CD4-positive, alpha-beta memory T cell (primary cell): Measurements from ENCODE around the gene PRKAB1. TPM values are rescaled to one million over a fixed set of nuclear protein-coding genes. Genes with fewer than 3 reads are reported as not detected.
A peak's percentile ranks its signal among the peaks of the same experiment; 100 is the strongest.

Experiments used
- CTCF ChIA-PET: fragments of 350-600 bp; sonication (Branson Sonifier 250); formaldehyde crosslinking; loops from one replicate; lab custom pipeline; 2021; ENCODE audit warnings: inconsistent platforms; ENCODE audit not compliant: partially characterized antibody; lab: Charles Lee
- POLR2A ChIA-PET: fragments of 350-600 bp; sonication (Branson Sonifier 250); formaldehyde crosslinking; loops from one replicate; lab custom pipeline; 2021; ENCODE audit not compliant: partially characterized antibody; lab: Charles Lee
- DNase-seq, 5 donors: peaks; one replicate each; pipeline versions ENCODE4 v3.0.0 to v3.0.0-alpha.2; 2020 to 2022; ENCODE audit warnings: mixed read lengths in 1 of 5
- H3K27ac ChIP-seq: one replicate; pipeline ENCODE4 v1.7.0; 2013; ENCODE audit warnings: low read depth, low read length
- H3K27me3 ChIP-seq: 2 replicates; pipeline ENCODE4 v1.7.0; 2013; ENCODE audit warnings: mild to moderate bottlenecking, low read length, moderate library complexity; ENCODE audit not compliant: insufficient read depth
- H3K36me3 ChIP-seq: 2 replicates; pipeline ENCODE4 v1.7.0; 2013; ENCODE audit warnings: mild to moderate bottlenecking, low read length, moderate library complexity; ENCODE audit not compliant: insufficient read depth
- H3K4me1 ChIP-seq: 2 replicates; pipeline ENCODE4 v1.7.0; 2013; ENCODE audit warnings: mild to moderate bottlenecking, low read length, moderate library complexity; ENCODE audit not compliant: insufficient read depth
- H3K4me3 ChIP-seq, 2 donors: one replicate each; pipeline ENCODE4 v1.7.0; 2013; ENCODE audit warnings: low read length in 2 of 2, mild to moderate bottlenecking in 1 of 2
- H3K9me3 ChIP-seq, 2 donors: one replicate each; pipeline ENCODE4 v1.7.0; 2013; ENCODE audit warnings: low read length in 2 of 2, control low read depth in 1 of 2; ENCODE audit not compliant: control insufficient read depth in 1 of 2
- H3K27ac Mint-ChIP-seq, 7 donors: one replicate each; pipeline ENCODE4 v1.8.0; 2020 to 2021; ENCODE audit warnings: mixed read lengths in 7 of 7, mild to moderate bottlenecking in 6 of 7, inconsistent platforms in 3 of 7, moderate library complexity in 3 of 7
- H3K27me3 Mint-ChIP-seq, 2 donors: one replicate each; pipeline ENCODE4 v1.8.0; 2020 to 2021; ENCODE audit warnings: mixed read lengths in 2 of 2
- H3K36me3 Mint-ChIP-seq, 2 donors: one replicate each; pipeline ENCODE4 v1.8.0; 2020 to 2021; ENCODE audit warnings: mixed read lengths in 2 of 2, inconsistent platforms in 1 of 2, mild to moderate bottlenecking in 1 of 2
- H3K4me1 Mint-ChIP-seq, 4 donors: one replicate each; pipeline ENCODE4 v1.8.0; 2020 to 2021; ENCODE audit warnings: mixed read lengths in 4 of 4, mild to moderate bottlenecking in 1 of 4
- H3K4me3 Mint-ChIP-seq, 8 donors: one replicate each; pipeline ENCODE4 v1.8.0; 2020 to 2021; ENCODE audit warnings: mixed read lengths in 8 of 8, mild to moderate bottlenecking in 7 of 8, moderate library complexity in 6 of 8, inconsistent platforms in 3 of 8
- H3K9me3 Mint-ChIP-seq, 8 donors: one replicate each; pipeline ENCODE4 v1.8.0; 2020 to 2021; ENCODE audit warnings: mixed read lengths in 8 of 8, mild to moderate bottlenecking in 5 of 8, inconsistent platforms in 3 of 8, moderate library complexity in 1 of 8
- intact Hi-C: fragments of 100-400 bp; cut with micrococcal nuclease; formaldehyde crosslinking; loops from one replicate; pipeline ENCODE4 v1.15.1; 2023
- polyA plus RNA-seq, 2 donors: library from polyadenylated mRNA; unstranded; fragments of 300-500 nt; fragmentation: Illumina TruSeq; gene quantifications; one replicate each; pipeline ENCODE4 v1.2.3, GENCODE V29; 2021
- total RNA-seq, 2 experiments: library from RNA; stranded (reverse); gene quantifications; one replicate each; pipeline ENCODE4 v1.2.3, GENCODE V29; 2021

The PRKAB1 gene
- total and polyA plus RNA-seq, 4 experiments from 2014 or later = 41.7 to 59.3 (median 45.5) TPM

DNA sequence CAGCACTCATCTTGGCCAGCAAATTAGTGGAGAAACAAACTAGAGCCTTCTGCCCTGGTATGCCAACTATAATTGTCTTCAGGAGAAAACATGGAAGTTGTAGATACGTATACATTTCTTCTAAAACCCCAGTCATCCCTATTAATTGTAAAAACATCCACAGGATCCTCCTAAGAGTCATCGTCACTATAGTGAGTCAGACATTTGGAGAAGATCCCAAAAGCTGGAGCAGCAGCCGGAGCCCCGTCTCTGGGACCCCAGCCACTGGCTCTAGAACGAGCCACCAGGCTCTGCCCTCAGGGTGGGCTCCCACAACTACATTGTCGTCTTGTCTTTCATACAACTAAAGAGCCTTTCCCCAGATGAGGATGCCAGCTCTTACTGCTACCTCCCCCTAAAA is 15.5 kb downstream of the PRKAB1 start:
- Histone ChIP-seq H3K27ac (no peak overlapping the region), H3K27me3 (no peaks in the 10 kb centered on the region), H3K4me1 (peaks cover 8% of the 10 kb centered on the region), H3K4me3 (no peak overlapping the region), H3K9me3 (no peaks in the 10 kb centered on the region), H3K36me3 (peaks cover 34% of the 10 kb centered on the region)
- H3K27me3 Mint-ChIP-seq = no peaks in the 10 kb centered on the region
- peaks cover 6 to 11% (median 9%) of the 10 kb centered on the region in 4 donors for H3K4me1 Mint-ChIP-seq
- ChIA-PET POLR2A (no interaction called here), CTCF (no interaction called here)
- H3K4me3 Mint-ChIP-seq = no peak overlapping the region
- H3K9me3 Mint-ChIP-seq = no peaks in the 10 kb centered on the region
- no peak for DNase-seq
- intact Hi-C loops = no loop called here
- peak overlapping the region in 1 of 7 donors; percentile 54 for H3K27ac Mint-ChIP-seq
- peaks cover 22 to 28% of the 10 kb centered on the region in 2 donors for H3K36me3 Mint-ChIP-seq

DNA sequence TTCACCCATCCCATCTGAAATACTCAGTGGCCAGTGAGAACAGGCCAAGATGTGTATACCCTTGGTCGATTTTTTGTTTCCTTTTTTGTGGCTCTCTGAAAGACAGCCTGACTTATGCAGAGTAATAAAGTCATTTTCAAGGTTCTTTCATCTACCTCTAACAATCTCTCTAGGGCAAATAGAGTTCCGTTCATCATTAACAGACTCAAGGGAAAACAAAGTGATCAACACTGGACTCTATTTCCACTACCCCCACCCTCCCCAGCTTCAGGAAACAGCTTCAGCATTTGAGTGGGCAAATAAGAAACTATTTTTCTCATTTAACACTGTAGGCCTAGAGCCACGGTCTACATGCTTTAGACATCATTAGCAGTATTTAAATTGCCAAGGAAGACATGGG is 15.9 kb downstream of the PRKAB1 start:
- Mint-ChIP-seq H3K27ac (no peak overlapping the region), H3K4me3 (no peak overlapping the region), H3K27me3 (no peaks in the 10 kb centered on the region), H3K4me1 (peaks cover 6 to 11% (median 9%) of the 10 kb centered on the region in 4 donors), H3K9me3 (no peaks in the 10 kb centered on the region), H3K36me3 (peaks cover 20 to 24% of the 10 kb centered on the region in 2 donors)
- H3K27ac ChIP-seq = no peak overlapping the region
- ChIA-PET CTCF (no interaction called here), POLR2A (no interaction called here)
- peaks cover 30% of the 10 kb centered on the region for H3K36me3 ChIP-seq
- intact Hi-C loops = no loop called here
- peaks cover 8% of the 10 kb centered on the region for H3K4me1 ChIP-seq
- no peak overlapping the region for H3K4me3 ChIP-seq
- no peaks in the 10 kb centered on the region for H3K9me3 ChIP-seq
- DNase-seq = no peak
- H3K27me3 ChIP-seq = no peaks in the 10 kb centered on the region

DNA sequence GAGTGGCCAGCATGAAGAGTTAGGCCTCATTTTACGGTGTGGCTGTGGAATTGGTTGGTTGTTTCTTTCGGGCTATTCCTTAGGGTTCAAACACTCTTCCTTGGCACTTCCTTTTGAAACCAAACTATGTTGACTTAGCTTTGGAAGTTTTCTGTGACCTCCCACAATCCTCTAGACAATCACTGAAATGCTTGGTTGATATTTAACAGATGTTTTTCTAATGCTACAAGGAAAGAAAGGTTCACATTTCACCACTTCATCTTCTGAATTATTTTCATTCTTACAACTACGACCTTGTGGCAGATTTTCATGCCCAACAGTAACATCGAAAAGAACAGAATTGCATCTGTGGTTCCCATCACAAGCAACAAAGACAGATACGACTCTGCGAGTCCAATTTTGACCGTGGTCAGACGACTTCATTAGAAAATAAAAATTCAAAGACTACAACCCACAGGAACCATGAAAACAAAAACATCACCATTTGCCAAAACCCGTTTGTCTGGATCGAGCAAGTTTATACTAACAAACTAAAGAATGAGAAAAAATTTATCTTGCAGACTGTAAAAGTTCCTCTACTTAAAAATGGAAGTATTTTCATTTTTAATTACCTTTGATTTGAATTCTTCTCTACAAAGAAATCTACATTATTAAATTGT is 16.9 kb downstream of the PRKAB1 start:
- Histone ChIP-seq H3K9me3 (no peaks in the 10 kb centered on the region), H3K4me1 (peaks cover 8% of the 10 kb centered on the region), H3K4me3 (no peak overlapping the region), H3K27ac (no peak overlapping the region), H3K36me3 (peaks cover 20% of the 10 kb centered on the region), H3K27me3 (no peaks in the 10 kb centered on the region)
- intact Hi-C loops = no loop called here
- Mint-ChIP-seq H3K27ac (no peak overlapping the region), H3K4me1 (peaks cover 6 to 11% (median 9%) of the 10 kb centered on the region in 4 donors), H3K9me3 (no peaks in the 10 kb centered on the region), H3K4me3 (no peak overlapping the region), H3K36me3 (peaks cover 12 to 15% of the 10 kb centered on the region in 2 donors), H3K27me3 (no peaks in the 10 kb centered on the region)
- no peak for DNase-seq
- ChIA-PET CTCF (no interaction called here), POLR2A (no interaction called here)

DNA sequence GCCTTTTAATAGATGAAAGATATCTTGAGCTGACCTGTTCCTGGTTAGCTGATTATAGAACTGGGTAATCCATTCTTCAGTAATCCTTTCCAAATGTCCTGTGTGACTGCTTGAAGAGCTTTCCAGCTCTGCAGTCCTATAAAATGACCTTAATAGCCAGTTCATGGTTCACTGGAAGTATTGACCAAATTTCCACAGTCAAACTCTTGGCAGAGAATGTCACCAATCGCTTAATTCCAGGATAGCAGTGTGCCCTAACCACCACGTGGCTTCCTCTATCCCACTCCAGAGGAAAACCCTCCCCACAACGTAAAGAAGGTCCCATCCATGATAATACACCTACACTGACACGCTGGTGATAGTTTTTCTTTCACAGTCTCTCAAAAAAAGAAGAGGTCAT is 17.4 kb downstream of the PRKAB1 start:
- ChIA-PET CTCF (no interaction called here), POLR2A (no interaction called here)
- Histone ChIP-seq H3K9me3 (no peaks in the 10 kb centered on the region), H3K27me3 (no peaks in the 10 kb centered on the region), H3K4me1 (peaks cover 8% of the 10 kb centered on the region), H3K27ac (no peak overlapping the region), H3K4me3 (no peak overlapping the region), H3K36me3 (peaks cover 14% of the 10 kb centered on the region)
- H3K27me3 Mint-ChIP-seq = no peaks in the 10 kb centered on the region
- no peak for DNase-seq
- H3K4me3 Mint-ChIP-seq = no peak overlapping the region
- no peak overlapping the region for H3K27ac Mint-ChIP-seq
- intact Hi-C loops = no loop called here
- no peaks in the 10 kb centered on the region for H3K9me3 Mint-ChIP-seq
- H3K36me3 Mint-ChIP-seq = peaks cover 8 to 10% of the 10 kb centered on the region in 2 donors
- H3K4me1 Mint-ChIP-seq = peaks cover 6 to 11% (median 9%) of the 10 kb centered on the region in 4 donors

DNA sequence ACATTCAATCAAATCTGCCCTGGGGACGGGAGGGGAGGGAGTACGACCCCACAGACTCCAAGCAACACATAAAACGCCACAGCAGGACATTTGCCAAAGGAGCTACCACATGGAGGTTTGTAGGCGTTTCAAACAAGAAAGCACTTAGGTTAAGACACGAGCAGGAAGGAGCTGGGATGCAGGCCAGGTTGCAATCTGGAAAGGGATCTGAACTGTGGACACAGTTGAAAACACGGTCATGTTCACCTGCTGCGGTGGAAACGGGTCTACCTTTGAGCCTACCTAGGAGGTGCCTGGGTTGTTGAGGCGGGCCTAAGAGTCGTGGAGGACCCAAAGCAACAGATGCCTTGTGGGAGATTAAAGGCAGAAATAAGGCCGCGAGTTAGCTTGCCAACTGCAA is 18.4 kb downstream of the PRKAB1 start:
- Histone ChIP-seq H3K4me3 (no peak overlapping the region), H3K9me3 (no peaks in the 10 kb centered on the region), H3K36me3 (peaks cover 5% of the 10 kb centered on the region), H3K27me3 (no peaks in the 10 kb centered on the region), H3K27ac (no peak overlapping the region), H3K4me1 (peaks cover 8% of the 10 kb centered on the region)
- no peak overlapping the region for H3K27ac Mint-ChIP-seq
- POLR2A ChIA-PET = no interaction called here
- H3K4me1 Mint-ChIP-seq = peaks cover 6 to 11% (median 9%) of the 10 kb centered on the region in 4 donors
- H3K9me3 Mint-ChIP-seq = no peaks in the 10 kb centered on the region
- CTCF ChIA-PET = no interaction called here
- intact Hi-C loops = no loop called here
- H3K4me3 Mint-ChIP-seq = no peak overlapping the region
- no peaks in the 10 kb centered on the region for H3K27me3 Mint-ChIP-seq
- peaks cover 4 to 5% of the 10 kb centered on the region in 2 donors for H3K36me3 Mint-ChIP-seq
- DNase-seq = no peak

DNA sequence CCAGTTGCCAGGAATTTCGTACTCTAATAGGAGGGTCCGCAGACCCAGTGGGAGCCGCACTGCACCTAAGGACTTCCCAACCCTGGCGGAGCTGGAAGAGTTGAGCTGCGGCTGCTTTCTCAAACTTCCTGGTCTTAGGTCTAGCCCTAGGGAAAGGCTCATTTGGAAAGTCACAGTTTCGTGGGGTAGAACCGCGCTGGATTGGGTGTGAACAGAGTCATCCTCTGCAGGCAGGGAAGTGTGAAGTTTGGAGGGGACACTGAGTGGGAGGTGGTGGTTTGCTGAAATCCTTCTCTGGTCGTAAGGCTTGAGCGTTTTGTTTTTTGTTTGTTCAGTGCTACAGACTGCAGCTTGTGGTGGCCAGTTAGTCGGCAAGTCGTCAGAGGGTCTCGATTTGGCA is 18.8 kb downstream of the PRKAB1 start:
- H3K4me3 ChIP-seq = no peak overlapping the region
- H3K4me1 Mint-ChIP-seq = peaks cover 6 to 11% (median 8%) of the 10 kb centered on the region in 4 donors
- no peak for DNase-seq
- no peak overlapping the region for H3K27ac Mint-ChIP-seq
- no peaks in the 10 kb centered on the region for H3K27me3 ChIP-seq
- peaks cover 8% of the 10 kb centered on the region for H3K4me1 ChIP-seq
- peaks cover 4 to 5% of the 10 kb centered on the region in 2 donors for H3K36me3 Mint-ChIP-seq
- H3K36me3 ChIP-seq = peaks cover under 1% of the 10 kb centered on the region
- CTCF ChIA-PET = no interaction called here
- H3K27me3 Mint-ChIP-seq = no peaks in the 10 kb centered on the region
- H3K9me3 ChIP-seq = no peaks in the 10 kb centered on the region
- POLR2A ChIA-PET = no interaction called here
- H3K27ac ChIP-seq = no peak overlapping the region
- H3K9me3 Mint-ChIP-seq = no peaks in the 10 kb centered on the region
- intact Hi-C loops = no loop called here
- H3K4me3 Mint-ChIP-seq = no peak overlapping the region

DNA sequence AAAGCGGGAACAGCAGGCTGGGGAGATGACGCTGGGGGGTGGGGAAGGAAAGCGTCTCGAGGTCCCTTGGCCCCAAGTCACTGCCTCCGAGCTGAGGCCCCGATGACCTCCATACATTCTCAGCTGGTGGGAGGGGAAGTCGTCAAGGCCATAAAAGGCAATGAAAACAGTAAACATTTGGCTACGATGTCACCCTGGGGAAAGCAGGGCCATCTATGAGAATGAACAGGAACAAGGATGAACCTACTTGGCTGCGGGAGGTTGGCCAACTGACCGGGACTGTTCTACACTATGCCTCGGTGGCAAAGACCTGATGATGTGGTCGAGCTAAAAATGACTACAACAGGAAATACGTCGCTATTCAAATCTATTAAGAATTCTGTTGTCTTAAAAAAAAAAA is 19.5 kb downstream of the PRKAB1 start:
- ChIA-PET POLR2A (no interaction called here), CTCF (no interaction called here)
- Mint-ChIP-seq H3K36me3 (peaks cover 0 to 5% of the 10 kb centered on the region in 2 donors), H3K4me1 (peaks cover 3 to 10% (median 5%) of the 10 kb centered on the region in 4 donors), H3K9me3 (no peaks in the 10 kb centered on the region), H3K4me3 (no peak overlapping the region), H3K27me3 (no peaks in the 10 kb centered on the region), H3K27ac (no peak overlapping the region)
- intact Hi-C loops = no loop called here
- no peak overlapping the region for H3K4me3 ChIP-seq
- no peak for DNase-seq
- no peaks in the 10 kb centered on the region for H3K9me3 ChIP-seq
- peaks cover 5% of the 10 kb centered on the region for H3K4me1 ChIP-seq
- no peaks in the 10 kb centered on the region for H3K27me3 ChIP-seq
- no peaks in the 10 kb centered on the region for H3K36me3 ChIP-seq
- H3K27ac ChIP-seq = no peak overlapping the region
